ENCODE results near the gene GRK5.

The GRK5 gene

DNA sequence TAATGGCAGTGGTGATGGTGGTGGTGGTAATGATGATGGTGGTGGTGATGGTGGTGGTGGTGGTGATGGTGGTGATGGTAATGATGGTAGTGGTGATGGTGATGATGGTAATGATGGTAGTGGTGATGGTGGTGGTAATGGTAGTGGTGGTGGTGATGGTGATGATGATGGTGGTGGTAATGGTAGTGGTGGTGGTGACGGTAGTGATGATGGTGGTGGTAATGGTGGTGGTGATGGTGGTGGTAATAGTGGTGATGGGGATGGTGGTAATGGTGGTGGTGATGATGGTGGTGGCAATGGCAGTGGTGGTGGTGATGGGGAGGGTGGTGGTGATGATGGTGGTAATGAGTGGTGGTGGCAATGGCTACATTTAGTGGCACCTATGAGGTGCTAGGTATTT, 105.7 kb downstream of the GRK5 start:
- H3K4me3 ChIP-seq (ENCODE audit: low read depth, low read length) = no peak overlapping the region
- TF ChIP-seq CTCF (IDR thresholded peaks at IDR 0.05; ENCODE audit: low read depth, low read length) = no peak

DNA sequence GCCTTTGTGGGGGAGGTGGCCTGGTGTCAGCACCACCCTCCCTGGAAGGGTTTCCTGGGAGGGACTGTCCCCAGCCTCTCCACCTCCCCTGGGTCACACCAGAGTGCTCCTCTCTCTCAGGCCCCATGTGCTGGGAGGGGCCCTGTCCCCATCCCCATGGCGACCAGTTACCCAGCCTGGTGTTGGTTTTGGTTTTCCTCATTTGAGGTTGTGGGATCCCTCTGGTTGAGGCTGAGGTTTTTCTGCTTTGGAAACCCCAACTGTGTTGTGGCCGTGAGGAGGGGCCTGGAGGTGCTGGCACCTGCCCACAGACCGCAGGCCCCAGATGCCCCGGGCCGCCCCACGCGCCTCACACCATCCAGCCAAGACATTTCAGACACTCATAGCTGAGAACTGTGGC, 106.3 kb downstream of the GRK5 start:
- no peak for TF ChIP-seq CTCF (IDR thresholded peaks at IDR 0.05; ENCODE audit: low read depth, low read length)
- H3K4me3 ChIP-seq (ENCODE audit: low read depth, low read length) = no peak overlapping the region

- no peak overlapping the region for H3K4me3 ChIP-seq (ENCODE audit: low read depth, low read length)
- no peak for TF ChIP-seq CTCF (IDR thresholded peaks at IDR 0.05; ENCODE audit: low read depth, low read length)
These were observed 106.7 kb downstream of the GRK5 start for GRCh38 chr10:119314061-119314460.

DNA sequence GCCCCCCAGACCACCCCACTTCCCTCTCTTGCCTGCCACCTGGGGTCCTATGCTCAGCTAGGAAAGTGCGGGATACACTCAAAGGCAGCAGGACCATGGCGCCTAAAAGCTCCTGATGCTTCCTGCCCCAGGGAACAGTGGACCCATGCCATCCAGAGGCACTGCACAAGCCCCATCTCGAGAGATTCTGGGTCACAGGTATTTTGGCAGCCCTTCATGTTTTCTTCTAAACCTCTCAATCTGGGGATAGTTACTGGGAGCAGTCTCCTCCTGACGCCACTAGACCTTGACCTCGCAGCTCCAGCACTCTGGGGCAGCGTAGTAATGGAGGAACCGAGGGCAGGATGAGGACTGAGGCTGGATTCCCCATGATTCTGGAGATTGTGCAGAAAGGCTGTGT, 107.1 kb downstream of the GRK5 start:
- no peak overlapping the region for H3K4me3 ChIP-seq (ENCODE audit: low read depth, low read length)
- no peak for TF ChIP-seq CTCF (IDR thresholded peaks at IDR 0.05; ENCODE audit: low read depth, low read length)

GRCh38 chr10:119315128-119316001, 108.0 kb downstream of the GRK5 start:
- TF ChIP-seq CTCF (IDR thresholded peaks at IDR 0.05; ENCODE audit: low read depth, low read length) = no peak
- H3K4me3 ChIP-seq (ENCODE audit: low read depth, low read length) = peak overlapping the region; percentile 11; the same call in 1 of the 2 replicates

DNA sequence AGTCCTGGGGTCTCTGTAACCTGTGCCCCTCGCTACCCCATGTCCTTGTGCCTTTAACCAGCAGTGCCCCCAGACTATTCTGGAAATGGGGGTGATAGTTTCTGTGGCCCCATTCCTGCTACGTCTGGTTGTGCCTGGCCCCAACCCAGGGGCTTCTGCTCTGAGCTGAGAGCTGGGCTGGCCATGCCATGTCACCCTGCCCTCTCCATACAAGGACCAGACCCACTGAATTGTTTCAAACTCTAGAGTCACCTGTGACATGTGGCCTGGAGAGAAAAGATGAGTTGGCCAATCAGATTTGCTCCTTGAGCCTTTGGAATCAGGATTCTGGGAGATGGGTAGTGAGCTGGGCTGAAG, 108.6 kb downstream of the GRK5 start:
- H3K4me3 ChIP-seq (ENCODE audit: low read depth, low read length) = no peak overlapping the region
- no peak for TF ChIP-seq CTCF (IDR thresholded peaks at IDR 0.05; ENCODE audit: low read depth, low read length)

DNA sequence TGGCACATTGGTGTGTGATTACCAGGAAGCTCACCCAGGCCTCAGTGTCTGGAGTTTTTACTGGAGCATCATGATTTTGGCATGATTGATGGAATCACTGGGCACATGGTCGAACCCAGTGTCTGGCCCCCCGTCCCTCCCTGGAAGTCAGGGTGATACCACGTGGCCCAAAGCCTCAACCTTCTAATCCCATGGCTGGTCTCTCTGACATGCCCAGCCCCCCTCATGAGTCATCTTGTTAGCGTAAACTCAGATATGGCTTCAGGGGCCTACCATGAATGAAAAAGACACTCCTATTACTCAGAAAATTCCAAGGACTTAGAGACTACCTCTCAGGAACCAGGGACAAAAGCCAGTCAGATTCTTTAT, 109.3 kb downstream of the GRK5 start:
- H3K4me3 ChIP-seq (ENCODE audit: low read depth, low read length) = no peak overlapping the region; the same call in 1 of the 2 replicates

More for the DNA sequence above, 109.3 kb downstream of the GRK5 start:
- no peak for TF ChIP-seq CTCF (IDR thresholded peaks at IDR 0.05; ENCODE audit: low read depth, low read length)

Data from WI38 (cell line).